Measurements from ENCODE around the gene FLNB.
"Not testable (repeated sequence)": the region's sequence is repeated elsewhere in the genome, so short reads cannot be mapped to it uniquely, and the experiment has no call there.

The FLNB gene

DNA sequence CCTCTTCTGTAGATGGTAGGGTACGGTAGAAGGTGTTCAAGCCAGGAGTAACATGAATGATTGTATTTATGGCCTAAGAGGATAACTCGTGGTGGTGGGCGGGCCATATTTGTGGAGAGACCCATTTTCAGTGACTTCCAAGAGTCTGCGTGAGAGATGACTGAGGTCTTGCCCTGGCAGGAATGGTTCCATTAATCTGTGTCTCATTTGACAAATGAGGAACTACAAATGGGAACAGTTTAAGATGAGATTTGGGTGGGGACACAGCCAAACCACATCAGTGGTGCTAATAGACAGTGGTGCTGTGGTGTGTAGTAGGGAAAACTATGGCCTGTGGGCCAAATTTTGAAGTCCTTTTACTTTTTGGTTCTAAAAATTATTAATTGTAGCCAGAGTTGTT is 47.1 kb downstream of the FLNB start:
- no peak for DNase-seq

DNA sequence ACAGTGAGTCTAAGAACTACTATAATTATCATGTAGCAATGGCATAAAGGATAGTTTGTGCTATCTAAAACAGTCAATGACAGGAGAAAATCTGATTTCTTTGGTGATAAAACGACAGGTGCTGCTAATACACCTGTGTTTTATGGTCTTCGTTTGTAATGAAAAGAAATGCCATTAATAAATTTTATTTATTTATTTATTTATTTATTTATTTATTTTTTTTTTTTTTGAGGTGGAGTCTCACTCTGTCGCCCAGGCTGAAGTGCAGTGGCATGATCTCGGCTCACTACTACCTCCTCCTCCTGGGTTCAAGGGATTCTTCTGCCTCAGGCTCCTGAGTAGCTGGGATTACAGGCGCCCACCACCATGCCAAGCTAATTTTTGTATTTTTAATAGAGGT is 47.7 kb downstream of the FLNB start:
- DNase-seq = not testable (repeated sequence)

DNA sequence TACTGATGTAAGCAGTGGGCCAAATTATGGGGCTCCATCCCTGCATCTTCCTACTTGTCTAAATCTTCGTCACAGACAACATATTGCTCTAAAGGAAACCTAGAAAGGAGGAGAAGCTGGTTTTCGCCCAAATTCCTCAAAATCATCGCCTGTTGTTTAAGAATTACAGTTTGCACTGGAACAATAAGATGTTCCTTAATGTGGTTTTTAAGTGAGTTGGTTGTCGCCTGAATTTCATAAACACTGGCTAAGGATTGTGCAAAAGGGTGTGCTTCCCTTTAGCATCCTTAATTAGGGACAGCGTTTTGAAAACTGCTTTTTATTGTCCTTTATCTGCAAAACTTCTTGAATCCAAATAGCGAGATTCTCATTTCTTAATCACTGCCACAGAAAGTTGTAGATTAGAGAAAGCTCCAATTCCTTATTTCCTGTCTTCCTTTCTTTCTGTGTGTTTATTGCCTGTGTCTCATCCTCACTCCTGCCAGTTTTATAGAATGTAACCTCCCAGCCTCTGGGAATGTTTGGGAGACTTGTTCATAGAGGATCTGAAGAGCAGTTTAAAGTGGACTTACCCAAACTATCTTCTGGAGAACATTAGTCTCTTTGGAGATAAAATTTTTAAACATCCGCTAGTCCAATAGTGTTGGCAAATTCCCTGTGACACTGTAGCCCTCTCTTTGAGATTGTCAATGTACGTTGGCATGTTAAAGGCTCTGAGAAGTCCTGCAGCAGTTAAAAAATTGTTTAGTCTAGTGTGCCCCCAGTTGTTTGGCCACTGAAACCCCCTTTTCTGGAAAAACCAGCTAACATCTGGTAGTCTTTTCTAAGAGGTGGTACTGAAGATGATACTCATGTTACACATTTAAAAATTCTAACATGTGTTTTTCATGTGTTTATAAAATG is 50.4 kb downstream of the FLNB start:
- DNase-seq = no peak

DNA sequence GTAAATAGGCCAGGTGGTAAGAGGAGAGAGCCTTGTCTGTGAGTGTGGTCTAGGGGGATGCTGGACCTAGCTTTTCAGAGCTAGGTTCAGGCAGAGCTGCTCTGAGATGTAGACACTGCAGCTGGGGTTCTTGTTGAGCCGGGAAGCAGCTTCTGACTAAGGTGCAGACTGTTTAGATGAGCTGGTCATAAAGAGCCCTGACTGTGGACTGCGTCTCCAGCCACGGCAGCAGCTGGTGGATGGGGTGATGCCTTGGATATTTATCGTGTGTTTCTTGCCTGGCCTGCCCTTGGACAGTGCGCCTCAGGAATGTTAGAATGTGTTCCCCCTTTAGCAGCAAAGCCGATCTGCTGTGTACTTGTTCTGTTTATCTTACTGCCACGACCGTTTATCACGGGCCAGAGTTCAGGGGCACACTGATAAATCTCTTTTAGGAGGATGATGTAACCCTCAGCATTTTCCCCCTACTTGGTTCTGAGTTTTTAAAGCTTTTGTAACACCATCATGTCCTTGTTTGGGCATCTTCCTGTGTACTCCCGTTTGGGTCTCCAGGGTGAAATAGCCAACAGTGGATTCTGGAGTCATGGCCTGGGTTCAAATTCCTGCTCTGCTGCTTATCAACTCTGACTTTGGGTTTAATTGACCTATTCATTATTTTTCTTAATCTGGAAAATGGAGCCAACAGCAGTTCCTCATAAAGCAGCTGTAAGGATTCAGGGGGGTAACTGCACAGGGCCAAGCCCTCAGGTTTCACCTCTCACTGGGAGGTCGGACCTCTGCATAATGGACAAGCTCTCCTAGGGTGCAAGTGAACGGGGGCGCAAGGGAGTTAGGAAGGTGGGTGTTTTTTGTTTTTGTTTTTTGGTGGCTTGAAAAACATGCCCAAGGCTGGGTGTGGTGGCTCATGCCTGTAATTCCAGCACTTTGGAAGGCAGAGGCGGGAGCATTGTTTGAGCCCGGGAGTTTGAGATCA is 51.4 kb downstream of the FLNB start:
- DNase-seq = no peak

DNA sequence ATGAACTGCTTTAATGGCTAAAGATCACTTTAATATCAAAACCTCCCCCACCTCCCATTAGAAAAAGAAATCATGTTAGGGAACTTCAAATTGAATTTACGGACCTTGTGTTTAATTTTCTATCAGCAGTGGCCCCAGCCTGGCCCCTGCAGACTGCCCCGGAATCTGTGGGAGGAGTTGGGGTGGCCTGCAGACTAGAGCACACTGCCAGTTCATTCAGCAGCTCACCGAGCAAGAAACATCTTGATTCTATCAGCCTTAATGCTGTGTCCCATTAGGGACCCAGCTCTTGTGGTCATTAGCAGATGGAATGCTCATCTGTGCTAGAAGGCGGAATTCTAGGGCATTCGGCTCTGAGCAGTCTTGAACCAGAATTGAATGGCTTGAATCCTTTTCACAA is 54.2 kb downstream of the FLNB start:
- no peak for DNase-seq

DNA sequence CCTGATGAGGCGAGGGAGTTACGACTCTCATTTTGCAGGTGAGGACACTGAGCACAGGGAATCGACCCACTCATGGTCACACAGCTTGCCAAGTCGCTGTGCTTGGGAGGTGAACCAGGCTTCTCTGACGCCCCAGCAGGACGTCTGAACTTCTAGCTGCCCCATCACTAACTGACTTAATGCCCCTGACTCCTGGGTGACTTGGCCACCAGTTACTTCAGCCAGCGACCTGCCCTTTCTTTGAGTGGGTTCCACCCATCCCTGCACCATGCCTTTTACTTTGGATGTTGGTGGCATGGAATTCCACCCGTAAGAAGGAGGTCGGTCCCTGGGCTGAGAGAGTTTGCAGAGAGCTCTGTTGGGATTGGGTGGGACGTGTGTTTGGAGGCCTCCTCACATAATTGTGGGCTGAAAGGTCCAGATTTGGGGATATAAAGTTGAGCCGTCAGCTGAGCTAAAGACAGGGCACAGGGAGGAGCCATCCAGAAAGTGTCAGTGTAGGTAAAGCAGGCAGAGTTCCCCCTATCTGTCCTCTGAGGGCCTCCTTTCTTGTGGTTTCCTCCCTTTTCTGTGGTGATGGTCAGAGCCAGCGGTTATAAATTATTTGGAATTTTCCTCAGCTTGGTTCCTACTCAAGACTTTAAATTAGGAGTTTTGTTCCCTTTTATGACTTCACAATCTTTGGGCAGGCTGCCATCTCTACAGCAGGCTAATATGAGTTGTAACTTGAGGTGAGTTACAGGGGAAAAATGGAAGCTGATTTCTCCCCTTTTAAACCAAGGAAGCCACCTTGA is 55.0 kb downstream of the FLNB start:
- DNase-seq = no peak

DNA sequence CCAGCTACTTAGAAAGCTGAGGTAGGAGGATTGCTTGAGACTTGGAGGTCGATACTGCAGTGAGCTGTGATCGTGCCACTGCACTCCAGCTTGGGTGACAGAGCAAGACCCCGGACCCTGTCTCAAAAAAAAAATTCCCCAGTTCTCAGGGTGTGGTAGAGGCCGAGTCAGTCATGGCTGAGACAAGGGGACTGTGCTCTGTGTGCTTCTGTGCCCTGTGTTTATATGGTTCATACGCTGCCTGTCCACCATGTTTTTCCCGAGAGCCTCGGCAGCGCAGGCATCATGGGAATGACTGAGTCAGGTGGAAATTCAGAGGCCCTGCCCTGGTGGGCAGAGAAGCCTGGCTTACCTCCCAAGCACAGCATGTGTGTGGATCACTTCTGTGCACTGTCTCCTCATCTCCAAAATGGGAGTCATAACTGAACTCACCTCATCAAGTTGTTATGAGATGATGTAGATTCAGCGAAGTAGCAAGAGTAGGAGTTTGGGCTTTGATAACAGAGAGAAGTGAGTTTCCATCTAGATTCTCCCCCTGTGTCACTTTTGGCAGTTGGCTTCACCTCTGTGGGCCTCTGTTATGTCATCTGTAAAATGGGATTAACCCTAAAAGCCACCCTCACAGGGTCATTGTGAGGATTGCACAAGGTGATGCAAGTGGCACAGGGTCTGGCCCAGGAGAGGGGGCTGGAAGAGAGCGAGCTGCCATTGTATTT is 56.9 kb downstream of the FLNB start:
- DNase-seq = no peak

DNA sequence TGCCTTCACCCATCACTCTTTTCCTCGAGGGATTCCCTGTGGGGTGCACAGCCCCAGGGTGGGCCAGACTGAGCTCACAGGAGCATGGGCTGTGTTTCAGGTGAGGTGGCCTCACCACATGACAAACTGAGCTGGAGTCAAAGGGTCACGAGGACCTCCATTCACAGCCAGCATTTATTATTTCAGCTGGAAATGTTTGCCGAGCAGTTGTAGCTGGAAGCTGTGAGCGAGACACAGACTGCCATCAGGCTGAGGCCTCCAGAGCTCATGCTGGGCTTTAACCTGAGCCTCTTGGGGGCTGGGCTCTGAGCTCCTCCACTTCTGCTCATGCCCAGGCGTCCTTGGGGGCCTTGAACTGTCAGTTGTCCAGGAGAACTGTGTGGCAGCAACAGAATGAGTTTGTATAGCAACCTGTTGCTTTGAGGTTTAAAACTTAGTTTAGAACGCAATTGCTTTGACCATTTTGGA is 57.5 kb downstream of the FLNB start:
- DNase-seq = no peak

DNA sequence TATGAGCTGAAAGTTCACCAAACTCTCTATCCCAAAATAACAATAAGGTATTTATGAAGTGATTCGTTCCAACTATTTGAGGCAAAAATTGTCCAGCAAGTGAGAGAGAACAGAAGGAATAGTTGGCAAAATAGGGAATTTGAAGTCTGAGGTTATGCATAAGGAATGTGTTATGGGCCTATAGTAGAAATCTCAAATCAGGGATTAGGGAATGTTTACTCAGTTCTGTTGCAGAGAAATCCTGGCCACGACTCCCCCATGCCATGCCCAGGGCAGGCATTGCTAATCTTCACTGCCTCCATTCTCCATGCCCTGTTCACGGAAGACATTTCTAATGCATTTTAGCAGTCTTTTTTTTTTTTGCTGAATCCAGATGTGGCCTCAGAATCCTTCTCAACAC is 58.6 kb downstream of the FLNB start:
- no peak for DNase-seq

DNA sequence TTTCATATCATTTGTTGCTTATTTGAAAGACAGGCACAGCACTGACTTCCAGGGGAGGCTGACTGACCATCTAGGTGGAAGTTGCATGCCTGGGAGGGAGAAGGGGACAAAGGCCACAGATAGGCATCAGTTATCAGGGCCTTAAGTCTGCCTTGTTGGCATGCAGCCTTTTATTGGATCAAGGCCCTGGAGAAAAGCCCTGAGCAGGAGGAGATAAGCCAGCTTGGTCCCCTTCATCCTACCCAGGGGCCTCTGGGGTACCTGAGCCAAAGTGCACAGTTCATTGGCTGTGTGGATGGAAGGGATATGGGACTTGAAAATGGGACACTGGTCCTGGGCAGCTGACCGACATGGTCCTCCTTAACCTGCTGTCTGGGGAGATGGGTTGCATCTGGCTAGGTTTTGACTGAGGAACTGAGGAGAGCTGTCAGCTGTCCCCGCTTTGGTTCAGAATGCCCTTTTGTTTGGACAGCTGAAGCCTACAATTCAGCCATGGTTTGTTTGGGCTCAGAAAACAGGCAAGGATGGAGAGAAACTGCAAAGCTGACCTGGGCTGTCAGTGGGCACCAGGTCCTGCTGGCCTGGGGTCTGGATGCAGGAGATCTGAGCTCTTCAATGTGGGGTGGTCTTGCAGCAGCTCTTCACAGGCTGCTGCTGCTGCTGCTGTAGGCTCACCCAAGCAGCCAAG is 60.0 kb downstream of the FLNB start:
- DNase-seq = no peak

DNA sequence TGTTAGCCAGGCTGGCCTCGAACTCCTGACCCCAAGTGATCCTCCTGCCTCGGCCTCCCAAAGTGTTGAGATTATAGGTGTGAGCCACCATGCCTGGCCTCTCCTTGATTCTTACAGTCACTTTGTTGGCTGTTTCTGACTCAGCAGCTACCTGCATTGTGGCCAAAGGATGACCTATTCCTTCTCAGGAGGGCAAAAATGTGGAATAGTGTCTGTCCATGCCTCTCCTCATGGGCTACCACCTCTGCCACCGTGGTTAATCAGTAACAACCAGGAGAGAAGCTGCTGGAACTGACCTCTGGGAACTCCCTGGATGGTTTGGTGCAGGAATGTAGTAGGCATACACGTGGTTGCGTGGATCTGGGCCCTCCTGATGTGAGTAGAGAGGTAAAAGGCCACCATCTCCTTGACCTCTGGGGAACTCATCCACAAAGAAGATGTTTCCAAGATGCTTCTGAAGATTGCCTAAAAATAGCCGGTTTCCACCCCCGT is 63.3 kb downstream of the FLNB start:
- no peak for DNase-seq

DNA sequence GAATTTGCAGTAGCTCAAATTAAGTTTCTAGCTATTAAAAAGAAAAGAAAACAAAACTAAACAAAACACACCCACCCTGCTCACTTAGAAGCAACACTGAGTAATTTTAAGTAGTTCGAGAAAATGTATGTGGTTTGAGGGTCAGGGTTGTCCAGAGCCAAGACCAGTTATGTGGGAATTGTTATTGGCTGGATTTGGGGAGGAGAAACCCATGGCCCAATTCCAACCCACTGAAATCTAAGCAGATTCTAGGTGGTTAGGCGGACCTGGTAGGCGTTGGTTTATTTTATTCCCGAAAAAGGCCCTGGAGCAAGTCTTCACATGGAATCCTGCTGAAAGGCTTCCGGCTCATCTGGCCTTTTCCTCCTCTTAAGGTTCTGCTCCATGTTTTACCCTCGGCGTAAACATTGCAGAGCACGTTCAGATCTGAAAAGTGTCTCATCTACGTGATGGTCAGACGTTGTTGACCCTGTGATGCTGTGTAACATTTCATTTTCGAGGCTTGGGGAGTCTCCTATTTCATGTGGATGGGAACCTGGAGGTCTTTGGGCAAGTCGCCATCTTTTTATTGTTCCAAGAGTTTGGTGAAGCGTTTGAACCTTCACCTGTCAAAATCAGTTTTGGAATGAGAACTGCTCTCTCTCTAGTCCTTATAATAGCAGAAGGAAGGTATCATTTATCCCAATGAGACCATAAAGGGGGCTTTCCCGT is 64.0 kb downstream of the FLNB start:
- DNase-seq = no peak

DNA sequence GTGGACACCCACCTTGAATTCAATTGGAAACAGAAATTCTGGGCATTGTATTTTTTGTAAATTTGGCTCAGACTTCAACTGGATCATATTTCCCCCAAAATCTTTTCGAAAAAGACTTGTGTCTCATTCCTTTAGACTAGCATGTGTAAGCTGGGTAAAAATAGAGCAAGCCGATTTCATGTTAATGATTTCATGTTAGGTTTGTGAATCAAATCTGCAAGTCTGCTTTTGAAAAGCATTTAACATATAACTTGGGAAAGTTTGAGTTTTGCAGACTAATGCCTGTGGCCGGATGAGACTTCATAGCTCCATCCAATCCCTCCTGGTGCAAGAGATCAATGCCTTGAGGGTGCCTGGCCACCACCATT is 64.5 kb downstream of the FLNB start:
- DNase-seq = no peak

DNA sequence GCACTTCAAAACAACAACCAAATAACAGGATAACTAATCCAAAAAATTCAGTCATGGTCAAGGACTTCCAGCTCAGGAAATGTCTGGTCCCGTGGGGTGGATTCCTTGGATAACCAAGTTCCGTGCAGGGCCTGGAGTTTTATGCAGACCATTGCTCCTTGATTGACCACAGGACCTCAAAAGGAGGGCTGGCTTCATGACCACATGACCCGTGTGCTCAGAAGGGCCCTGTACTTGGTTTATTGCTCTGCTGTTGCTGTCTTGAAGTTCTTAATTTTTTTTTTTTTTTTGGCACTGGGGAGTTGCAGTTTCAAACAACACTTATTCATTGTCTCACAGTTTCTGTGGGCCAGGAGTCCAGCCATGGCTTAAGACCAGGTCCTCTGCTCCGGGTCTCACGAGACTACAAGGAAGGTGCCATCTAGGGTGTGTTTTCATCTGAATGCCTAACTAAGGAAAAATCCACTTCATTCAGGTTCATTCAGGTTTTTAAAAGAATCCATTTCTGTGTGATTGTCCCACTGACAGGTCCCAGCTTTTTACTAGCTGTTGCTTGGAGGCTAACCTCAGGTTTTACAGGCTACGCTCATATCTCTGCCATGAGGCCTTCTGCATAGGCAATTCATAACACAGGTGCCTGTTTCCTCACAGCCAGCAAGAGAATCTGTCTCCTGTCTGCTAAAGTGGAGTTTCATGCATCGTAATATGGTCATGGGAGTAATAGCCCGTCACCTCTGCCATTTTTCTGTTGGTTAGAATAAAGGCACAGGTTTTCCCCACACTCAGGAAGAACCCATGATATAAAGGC is 65.3 kb downstream of the FLNB start:
- no peak for DNase-seq

DNA sequence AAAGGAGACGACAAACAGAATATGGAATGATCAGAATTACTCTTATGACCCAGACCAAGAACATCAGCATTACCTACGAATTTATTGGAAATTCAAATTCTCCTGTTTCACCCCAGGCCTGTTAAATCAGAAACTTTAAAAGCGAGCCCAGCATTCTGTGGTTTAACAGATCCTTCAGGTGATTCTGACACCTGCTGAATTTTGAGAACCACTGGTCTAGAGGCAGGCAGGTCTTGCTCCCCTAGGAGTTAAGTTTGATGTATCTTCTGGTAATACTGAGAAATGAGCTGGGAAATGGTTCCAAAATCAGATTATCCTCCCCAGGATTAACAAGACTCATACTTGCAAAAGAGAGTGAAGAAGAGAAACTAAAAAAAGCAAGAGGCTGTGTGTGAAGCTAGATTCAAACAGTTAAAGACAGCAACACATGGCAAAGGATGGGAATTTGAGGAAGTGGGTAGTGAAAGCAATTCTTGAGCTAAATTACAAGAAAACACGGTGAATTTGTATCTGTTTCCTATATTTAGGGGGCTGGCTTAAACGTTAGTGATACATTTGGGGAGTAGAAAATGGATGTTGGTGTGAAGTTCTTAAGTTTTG is 66.0 kb downstream of the FLNB start:
- no peak for DNase-seq

DNA sequence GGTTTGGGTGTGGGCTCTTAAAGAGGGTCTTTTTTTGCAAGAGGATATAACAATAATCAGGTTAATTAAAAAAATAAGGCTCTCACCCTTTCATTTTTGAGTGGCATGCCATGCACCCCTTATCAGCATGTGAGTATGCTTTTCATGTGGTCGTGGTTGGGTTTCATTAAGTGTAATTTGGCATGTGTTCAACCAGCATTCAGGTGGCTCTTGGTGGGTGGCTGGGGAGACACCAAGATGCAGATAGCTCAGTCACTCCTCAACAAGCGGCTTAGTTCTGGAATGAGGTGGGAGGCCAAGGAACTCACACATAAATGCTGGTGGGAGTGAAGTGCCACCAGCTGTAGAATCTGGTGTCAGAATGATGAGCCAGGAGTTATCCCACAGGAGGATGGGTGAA is 66.8 kb downstream of the FLNB start:
- DNase-seq = peak; percentile 9

DNA sequence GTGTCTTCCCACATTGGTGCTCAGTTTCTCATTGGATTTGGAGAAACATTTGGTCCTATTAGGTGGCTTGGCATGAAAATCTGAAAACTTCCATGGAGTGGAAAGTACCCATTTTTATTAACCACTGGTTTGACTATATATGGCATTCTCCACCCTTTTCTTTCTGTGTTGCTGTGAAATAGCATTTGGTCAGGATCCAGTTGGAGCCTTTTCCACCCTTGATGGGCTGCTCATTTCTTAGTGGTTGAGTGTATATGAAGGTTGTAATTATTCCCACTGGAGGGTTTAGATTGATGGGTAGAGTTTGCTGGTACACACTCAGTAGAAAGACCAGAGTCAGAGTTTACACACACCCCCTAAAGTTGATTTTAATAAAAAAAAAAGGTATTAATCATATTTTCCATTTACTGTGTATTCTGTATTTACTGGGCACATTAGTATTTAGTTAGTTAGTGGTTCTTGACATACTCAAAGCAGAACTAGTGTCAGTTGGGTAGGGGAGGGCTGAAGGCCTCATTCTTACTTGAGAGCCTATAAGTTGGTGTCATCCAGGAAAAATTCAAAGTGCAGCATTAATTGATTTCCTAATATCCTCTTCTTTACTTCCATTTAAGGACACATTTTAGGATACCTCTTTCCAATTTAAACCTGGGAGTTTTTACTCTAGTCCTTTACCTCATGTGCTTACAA is 69.5 kb downstream of the FLNB start:
- no peak for DNase-seq

DNA sequence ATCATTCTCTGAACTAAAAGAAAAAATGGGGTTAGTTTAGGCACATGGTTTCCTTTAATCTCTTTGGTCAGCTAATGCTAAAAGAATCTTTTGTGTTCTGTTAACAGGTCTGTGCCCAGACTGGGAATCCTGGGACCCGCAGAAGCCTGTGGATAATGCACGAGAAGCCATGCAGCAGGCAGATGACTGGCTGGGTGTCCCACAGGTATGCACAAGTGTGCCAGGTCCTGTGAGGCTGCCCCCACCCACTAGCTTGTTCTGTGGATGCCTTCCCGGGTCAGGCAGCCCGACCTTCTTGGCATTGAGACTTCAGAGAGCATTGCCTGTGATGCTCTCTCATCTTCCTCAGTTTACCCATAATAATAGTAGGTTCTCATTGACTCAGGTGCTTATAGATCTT is 70.4 kb downstream of the FLNB start:
- DNase-seq = no peak

DNA sequence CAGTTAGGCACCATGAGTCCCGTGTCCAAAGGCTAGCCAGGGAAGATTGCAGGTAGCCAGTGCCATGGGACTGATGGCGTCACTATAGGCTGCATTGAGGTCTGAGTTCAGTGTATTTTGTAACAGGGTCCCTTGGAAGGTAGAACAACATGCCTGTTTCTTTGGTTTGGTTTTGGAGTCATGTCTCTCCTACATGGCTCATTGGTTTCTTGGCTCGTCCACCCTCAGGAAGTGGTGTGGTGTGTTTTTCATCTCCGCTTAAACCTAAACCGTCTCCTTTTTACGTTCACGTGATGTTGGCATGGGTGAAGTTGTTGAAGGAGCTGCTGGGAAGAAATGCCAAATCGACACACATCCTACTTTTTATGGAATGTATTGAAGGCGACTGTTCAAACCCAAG is 71.6 kb downstream of the FLNB start:
- DNase-seq = no peak

Measured in stimulated activated naive CD4-positive, alpha-beta T cell treated with Interleukin-2 at 50 U/mL for 16 hours (primary cell).